NB4 (cell line): ENCODE data around the gene MESD.

Experiments
- CTCF ChIP-seq: IDR thresholded peaks from one replicate; pipeline ENCODE4 v1.5.1; 2012; ENCODE audit warnings: low read depth, low read length
- MAX ChIP-seq: IDR thresholded peaks from 2 replicates; pipeline ENCODE4 v1.6.1; 2011; ENCODE audit warnings: low read depth, low read length
- POLR2A ChIP-seq: IDR thresholded peaks from 2 replicates; pipeline ENCODE4 v1.6.1; 2011; ENCODE audit warnings: mild to moderate bottlenecking; ENCODE audit not compliant: insufficient read length; ENCODE audit errors: extremely low read depth

GRCh38 chr15:81025721-81026370 lies 36.2 kb upstream of the MESD start:
- TF ChIP-seq CTCF: no peak
- TF ChIP-seq MAX: no peak
- no peak for TF ChIP-seq POLR2A
